ENCODE measurements around the gene TBX2. TPM values are rescaled to one million over a fixed set of nuclear protein-coding genes. Genes with fewer than 3 reads are reported as not detected.

TBX2 gene
- total RNA-seq, 1 donor from 2014 or later, result 2.5 TPM

DNA sequence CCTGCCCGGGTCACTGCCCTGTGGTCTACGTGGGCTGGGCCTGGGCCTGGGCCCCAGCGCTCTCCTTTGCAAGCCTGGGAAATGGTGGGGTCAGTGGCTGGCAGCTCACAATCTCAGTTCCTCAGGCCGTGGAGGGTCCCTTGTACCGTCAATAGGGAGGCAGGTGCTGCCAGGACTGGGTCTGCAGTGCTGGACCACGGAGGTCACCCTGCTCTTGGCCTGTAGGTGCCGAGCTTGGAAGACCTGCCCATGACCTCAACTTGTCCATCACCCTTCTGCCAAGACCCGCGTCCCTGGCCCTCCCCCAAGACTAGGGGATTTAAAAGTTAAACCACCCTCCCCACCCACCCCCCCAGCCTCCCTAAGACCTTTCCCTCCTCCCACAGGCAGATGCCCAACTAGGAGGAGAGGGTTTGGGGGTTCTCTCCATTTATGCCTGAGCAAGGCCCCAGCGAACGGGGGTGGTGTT lies 2.5 kb downstream of the TBX2 start:
- DNase-seq, result no peak

DNA sequence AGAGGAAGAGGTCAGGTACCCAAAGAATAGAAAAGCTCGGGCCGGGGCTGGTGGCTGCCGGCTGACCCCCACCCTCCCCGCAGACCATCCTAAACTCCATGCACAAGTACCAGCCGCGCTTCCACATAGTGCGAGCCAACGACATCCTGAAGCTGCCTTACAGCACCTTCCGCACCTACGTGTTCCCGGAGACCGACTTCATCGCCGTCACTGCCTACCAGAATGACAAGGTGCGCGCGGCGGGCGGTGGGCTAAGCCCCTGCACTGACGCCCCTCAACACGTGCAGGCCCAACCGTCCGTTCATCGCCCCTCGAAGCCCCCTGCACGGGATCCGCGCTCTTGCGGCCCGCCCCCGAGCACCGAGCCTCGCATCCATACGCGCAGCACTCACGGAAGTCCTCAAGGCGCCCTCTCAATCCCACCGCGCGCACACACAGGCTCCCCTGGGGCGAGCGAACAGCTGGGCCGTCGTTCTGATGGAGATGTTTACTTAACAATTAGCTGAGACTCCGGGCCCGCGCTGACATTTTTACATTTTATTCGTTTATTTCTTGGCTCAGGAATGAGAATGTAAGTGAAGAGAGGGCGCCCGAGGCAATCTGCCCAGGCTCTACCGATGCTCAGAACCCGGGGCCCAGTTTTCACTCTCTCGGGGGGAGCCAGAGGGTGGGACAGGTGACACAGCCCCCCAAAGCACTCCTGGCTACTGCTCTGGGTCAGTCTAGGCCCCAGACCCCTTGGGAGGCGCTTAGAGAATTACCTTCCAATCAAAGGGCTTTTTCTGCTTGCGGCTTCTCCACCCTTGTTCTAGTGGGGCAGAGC lies 3.5 kb downstream of the TBX2 start:
- DNase-seq, result no peak

DNA sequence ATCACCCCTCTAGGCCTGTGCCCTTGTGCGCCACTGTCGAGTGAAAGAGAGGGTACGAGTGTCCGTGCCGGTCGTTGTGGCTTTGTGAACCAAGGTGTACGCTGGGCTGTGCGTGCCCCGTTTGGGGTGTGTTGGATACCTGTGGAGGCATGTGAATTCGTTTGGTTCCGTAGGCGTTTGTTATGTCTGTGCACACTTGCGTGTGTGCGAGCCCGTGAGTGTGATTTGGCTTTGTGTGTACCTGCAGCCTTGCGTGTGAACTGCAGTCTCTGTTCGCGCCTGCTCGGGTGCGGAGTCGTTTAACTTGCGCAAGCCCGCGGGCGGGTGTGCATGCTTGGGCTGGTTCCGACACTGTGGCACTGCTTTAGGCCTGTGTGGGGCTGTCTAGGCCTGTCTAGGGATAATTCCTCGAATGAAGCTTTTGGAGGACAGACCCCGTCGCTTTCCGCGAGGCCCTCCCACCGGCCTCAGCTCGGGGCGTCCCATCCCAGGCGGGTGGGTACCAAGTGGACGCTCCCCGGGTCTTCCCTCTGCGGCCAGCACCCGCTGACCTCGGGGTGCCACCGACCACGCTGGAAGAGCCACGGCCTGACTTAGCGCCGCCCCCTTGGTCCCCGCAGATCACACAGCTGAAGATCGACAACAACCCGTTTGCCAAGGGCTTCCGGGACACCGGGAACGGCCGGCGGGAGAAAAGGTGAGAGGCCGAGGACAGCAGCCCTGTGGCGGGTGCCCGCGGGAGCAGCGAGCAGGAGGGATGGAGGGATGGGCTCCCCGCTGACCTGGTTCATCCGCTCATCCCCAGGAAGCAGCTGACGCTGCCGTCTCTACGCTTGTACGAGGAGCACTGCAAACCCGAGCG lies 4.4 kb downstream of the TBX2 start:
- no peak for DNase-seq

DNA sequence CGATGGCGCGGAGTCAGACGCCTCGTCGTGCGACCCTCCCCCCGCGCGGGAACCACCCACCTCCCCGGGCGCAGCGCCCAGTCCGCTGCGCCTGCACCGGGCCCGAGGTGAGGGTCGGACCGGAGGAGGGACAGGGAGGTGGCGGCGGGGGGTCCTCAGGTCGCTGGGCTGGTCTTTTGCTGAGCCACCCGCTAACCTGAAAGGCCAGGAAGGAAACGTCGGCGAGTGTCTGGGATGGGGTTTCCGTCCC lies 4.9 kb downstream of the TBX2 start:
- no peak for DNase-seq

DNA sequence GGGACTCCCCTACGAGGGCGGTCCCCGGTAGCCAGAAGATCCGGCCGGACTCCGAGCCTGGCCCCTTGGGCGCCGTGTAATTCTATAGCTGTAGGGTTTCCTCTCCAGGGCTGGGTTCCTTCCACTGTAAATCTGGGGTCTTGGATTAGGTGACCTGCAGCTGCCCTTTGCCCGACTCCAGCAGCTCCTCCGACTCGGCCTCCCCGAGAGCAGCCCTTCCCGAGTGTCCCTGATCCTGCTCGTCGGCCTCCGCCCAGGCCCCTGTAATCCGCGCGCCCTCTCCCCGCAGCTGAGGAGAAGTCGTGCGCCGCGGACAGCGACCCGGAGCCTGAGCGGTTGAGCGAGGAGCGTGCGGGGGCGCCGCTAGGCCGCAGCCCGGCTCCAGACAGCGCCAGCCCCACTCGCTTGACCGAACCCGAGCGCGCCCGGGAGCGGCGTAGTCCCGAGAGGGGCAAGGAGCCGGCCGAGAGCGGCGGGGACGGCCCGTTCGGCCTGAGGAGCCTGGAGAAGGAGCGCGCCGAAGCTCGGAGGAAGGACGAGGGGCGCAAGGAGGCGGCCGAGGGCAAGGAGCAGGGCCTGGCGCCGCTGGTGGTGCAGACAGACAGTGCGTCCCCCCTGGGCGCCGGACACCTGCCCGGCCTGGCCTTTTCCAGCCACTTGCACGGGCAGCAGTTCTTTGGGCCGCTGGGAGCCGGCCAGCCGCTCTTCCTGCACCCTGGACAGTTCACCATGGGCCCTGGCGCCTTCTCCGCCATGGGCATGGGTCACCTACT lies 5.5 kb downstream of the TBX2 start:
- no peak for DNase-seq

DNA sequence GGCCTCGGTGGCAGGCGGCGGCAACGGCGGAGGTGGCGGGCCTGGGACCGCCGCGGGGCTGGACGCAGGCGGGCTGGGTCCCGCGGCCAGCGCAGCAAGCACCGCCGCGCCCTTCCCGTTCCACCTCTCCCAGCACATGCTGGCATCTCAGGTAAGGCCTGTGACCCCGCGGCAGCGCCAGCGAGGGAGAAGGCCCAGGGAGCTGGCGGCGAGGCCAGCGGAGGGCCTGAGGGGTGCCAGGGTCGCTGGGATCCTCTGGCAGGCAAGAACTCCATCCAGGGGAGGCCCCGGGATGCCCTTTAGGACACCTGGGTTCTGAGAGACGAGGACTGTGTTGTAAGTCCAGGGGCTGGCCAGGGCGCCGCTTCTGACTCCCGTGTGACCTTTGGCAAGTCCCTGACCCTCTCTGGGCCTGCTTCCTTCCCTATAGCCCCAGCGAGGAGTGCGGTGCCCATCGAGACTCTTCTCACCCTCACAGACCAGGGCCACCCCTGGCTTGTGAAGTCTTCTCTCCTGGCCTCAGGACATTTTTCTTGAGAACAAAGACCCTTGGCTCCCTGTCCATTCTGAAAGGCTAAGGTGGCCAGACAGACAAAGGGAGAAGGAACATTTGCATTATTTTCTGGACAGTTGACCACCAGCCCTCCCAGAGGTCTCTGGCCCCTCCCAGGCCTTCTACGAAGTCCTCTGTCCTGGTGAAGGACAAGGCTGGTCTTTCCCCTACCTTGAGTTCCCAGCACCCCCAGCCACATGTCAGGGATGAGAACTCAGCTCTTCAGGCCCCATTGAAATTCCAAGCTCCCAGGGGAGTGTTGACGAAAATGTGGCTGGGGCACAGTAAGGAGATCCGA lies 6.3 kb downstream of the TBX2 start:
- DNase-seq, result no peak

DNA sequence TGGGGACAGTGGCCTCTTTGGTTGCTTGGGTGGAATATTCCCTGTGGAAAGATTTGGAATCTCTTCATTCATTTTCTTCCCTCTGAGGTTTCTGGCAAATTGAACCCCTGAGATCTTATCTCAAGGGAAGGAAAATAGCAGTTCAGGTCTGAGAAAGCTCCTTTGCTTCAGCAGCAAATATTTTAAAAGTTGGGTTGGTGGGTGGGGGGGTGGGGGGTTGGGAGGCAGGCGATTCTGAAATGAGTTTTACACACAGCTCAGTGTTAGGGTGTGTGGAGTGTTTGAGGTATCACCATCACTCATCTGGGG lies 6.8 kb downstream of the TBX2 start:
- DNase-seq, result no peak

DNA sequence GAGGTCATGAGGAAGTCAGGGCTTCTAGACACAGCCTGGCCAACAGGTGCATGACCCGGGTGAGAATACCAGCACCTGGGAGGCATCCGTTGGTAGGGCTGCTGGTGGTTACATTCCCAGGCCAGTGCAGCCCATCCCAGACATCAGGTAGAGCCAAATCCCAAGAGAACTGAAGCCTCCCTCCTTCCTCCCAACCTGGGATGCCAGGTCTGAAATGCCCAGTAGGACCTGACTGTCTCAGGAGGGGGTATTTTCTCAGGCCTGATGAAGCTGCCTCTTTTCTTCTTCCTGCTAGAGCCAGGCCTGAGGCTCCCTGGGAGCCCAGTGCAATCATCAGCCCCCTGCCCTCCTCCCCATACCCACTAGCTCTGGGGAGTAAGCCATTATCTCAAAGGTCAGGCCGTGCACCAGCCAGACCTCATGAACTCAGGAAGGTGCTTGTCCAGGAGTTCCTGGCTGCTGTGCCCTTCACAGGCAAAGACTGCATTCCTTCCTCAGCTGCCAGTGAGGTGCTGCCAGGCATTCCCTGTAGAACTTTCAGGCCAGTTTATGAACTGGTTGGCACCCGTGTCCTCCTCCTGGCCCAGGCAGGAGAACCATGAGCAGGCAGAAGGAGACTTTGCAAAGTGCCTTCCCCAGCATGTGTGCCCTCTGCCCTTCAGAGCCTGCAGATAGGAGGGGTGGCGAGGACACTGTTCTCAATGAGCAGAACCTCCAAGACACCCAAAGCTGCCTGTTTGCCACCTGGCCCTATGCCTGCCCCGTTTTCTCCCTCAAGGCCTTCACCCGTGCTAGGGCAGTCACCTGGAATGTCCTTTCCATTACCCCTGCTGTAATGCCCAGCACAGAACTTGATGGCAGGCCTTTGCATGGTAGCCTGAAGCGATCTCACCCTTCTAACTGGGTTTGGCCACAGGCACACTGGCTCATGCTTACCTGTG lies 7.6 kb downstream of the TBX2 start:
- DNase-seq, result no peak

DNA sequence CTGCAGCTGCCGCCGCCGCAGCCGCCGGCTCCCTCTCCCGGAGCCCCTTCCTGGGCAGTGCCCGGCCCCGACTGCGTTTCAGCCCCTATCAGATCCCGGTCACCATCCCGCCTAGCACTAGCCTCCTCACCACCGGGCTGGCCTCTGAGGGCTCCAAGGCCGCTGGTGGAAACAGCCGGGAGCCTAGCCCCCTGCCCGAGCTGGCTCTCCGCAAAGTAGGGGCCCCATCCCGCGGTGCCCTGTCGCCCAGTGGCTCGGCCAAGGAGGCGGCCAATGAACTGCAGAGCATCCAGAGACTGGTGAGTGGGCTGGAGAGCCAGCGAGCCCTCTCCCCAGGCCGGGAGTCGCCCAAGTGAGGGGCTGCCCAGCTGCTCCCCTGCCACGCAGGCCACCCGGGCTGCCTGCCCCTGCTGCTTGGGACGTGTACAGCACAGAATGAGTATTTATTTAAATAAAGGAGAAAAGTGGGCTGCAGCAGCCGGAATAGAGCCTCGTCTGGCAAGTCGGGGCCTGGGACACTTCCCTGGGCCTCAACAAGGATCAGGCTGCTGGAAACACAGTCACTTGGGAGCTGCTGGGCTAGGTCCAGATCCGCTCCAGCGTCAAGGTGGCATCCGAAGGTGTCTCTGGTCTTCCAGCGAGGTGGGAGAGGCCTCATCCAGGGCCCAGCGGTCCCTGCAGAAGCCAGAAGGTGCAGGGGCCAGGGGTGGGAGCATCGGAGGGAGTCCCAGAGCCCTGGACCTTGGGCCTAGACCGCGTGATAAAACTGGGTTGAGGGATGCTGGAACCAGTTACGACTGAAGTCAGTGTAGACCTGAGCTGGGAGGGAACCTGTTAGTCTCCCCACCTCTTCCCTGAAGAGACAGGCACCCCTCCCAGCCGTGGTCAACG lies 8.8 kb downstream of the TBX2 start:
- no peak for DNase-seq

DNA sequence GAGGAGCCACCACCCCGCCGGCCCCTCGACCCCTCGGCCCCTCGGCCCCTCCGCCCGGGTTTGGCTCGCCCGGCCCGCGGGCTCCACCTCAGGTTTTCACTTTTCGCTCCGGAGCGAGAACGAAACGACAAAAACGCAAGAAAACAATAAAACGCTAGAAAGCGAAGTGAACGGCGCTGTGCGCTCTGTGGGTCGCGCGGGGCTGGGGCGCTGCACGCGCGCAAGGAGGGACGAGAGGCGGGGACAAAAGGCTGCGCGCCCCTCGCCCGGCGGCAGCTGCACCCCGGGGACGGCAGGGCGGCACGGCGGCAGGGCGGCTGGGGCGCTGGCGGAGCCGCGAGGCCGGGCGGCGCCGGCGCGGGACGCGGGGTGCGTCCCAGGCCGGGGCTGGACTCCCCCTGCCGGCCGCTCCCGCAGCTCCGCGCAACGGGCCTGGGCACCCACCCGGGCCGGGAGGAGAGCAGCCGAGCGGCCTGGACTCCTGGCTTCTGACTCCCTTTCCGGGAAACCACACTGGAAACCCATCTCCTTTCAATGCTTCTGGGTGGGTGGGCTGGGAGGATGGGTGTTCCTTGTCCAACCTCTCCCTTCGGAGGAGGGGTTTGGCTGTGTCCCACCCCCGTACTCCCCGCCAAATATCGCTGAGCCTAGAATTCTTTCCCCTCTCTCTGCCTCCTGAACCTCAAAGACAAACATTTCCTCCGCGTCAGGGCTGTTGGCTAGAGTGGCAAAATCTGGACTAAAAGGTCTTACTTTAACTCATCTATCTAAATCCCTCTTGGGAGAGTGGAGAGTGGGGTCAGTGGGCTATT lies 9.9 kb downstream of the TBX2 start:
- peak; percentile 72 for DNase-seq

DNA sequence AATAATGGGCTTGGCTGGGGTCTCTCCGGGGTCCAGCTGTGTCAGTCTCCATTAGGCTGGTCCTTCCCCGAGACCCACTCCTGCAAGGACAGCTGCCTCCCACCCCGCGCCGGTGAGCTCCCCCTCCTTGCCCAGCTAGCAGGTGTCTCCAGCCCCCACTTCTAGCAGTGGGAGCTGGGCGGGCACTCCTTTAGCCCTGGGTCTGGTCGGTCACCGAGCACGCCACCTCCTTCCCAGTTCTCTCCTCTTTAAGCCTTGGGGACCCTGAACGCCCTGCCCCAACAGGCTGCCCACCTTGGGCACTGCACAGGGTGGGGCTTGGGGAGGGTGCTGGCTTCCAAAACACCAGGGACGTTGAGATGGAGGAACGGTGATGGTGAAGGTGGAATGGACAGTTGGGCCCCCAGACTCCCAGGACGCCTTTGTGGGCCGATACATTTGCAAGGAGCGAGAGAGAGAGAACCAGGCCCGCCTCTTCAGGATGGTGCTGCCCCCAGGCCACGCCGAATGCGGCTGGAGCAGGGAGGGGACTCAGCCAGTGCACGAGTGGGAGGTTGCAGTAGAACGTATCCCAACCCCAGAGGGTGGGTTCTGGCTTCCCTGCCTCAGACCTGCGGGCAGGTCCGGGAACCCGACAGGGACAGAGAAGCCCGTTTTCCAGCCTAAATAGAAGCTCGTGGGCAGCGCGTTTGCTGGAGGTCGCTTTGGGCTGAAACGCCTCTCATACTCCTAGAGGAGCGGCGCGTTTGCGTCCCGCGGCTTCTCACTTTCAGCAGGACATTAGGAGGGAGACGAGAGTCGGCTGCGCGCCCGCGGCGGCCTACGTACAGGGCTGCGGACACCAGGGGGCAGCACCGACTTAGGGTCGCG lies 10.7 kb downstream of the TBX2 start:
- peak; percentile 55 for DNase-seq

DNA sequence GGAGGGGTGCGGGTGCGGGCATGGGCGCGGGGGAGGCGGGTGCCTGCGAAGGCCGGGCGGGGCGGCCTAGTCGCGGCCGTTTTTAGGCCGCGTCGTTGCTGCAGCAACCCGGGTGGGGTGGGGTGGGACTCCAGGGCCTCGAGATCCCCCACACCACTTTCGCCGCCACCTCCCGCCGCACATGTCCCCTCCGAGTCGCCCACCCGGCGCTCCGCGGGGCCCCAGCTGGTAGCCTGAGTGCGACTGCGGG lies 11.3 kb downstream of the TBX2 start:
- no peak for DNase-seq

DNA sequence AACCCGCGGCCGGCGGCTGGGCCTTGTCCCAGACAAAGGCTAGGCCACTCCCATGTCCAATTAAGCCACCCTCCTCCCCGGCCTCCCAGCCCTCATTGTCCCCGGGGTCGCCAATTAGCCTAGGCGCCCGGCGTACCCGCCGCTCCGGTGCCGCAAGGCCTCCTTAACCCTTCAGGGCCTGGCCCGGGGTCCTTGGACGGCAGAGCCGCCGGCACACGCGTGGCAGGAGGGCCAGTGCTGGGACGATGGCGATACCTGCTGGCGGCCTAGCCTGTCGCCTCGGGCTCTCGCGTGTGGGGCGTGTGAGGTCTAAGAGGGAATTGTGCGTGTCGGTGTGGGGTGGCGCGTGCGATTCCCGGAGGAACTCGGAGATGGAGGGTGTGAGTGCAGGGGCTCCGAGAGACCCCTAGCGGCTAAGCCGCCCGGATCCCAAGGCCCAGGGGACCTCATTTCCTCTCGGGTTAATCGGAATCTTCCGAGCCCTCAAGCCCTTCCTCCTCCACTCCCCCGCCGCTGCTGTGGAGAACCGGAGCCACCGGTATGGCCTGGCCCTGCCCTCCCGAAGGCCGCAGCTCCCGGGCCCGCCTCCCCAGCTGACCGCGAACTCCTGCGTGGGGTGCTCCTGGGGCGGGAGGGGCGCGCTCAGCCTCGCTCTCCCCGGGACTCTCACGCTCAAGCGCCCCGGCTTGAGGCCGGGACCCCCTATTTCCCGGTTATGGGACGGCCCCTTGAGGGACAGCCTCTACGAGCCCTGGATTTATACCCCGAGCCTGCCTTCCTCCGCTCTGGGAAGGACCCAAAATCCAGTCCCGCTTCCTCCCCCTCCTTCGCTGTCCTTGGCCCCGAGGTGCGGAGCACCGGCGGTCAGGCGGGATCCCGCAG lies 11.9 kb downstream of the TBX2 start:
- DNase-seq, result peak; percentile 55

DNA sequence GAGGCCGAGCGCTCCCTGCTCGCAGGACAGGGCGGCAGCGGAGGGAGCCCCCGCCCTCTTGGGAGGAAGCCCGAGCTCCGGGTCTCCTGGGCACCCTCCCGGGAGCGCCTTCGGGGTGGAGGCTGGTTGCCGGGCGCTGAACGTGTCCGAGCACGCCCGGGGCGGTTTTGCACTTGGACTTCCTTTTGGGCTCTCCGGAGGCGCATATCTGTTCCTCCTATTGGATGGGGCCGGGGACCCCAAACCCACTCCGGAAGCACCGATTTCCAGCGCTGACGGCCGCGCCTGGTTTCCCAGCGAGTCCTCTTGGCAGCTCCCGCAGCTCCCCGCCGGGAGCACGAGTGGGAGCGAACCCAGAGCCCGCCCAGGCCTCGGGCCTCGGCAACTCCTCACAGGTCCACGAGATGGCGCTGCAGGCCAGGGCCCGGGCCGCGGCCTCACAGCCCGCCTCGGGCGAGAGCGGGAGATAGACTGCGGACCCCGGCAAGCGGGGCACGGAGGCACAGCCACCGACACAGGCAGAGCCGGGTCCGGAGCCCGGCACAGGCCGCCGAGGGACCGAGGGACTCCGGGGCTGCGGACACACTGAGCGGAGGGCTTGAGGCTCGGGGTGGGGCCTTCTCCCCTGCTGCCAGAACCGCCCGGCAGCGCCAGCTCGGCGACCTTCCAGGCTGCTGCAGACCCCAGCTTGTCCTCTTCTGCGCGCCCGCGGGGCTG lies 12.7 kb downstream of the TBX2 start:
- DNase-seq, result peak; percentile 87

DNA sequence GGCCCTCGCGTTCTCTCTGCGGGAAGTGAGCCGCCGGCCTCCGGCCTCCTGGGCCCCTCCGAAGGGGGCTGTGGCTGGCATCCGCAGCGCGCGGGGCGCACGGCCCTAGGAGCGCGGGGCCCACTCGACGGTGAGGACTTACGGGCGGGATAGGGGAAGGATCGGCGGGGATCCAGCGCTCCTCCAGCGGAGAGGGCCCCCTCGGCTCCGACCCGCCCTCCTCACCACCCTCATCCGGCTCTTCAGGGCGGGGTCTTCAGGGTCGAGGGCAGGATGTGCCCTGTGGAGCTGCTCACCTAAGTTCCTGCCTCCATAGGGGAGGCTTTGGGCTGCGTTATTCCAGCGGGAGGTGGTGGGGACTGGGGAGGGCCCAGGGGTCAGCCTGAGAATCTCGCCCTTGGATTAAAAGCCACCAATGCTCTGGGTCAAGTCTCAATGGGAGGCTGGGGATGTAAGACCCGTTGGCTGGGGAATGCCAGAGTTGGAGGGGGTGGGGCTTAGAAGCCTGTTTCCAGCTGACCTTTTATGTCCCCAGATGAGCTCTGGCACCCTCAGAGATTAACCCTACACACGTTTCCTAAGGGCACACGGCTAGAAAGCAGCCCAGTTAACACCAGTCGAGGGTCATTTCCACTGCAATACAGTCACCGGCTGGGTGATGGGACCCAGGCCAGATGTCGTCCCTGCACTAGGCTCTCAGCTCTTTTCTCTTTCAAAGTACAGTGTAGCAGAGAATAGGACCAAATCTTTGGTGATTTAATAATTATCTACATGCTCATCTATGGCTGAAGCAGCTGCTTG lies 13.4 kb downstream of the TBX2 start:
- no peak for DNase-seq

DNA sequence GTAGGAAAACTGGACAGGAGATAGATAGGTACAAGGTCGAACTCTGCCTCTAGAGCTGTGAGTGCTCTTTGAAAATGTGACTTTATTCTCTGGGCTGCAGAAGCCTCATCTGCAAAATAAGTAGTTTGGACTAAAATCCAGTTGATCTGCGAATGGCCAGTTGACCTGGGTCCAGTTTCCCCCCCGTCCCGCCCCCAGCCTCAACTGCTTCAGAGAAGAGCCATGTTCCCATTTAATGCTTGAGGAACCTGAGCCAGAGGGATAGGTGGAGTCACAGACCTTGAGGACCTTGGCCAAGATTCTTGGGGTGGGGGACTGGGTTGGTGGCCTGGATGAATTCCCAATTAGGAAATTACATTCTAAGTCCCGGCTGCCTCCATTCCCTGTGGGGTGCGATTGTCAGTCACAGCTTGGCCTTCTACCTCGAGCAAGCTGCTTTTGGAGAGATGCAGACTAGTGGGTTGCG lies 14.1 kb downstream of the TBX2 start:
- DNase-seq, result no peak
